Uterus (tissue), 4 donors: ENCODE results near the gene DIDO1. TPM values are rescaled to one million over a fixed set of nuclear protein-coding genes. Genes with fewer than 3 reads are reported as not detected.

Experiments
- DNase-seq, 2 donors: peaks; one replicate each; pipeline ENCODE4 v3.0.0-alpha.2; 2019 to 2020
- H3K27ac ChIP-seq, 2 donors: fragments of 200-600 bp; sonication (generic); 1 replicate in 1 of 2; 2 replicates in 1 of 2; pipeline ENCODE4 v1.5.1; 2016 to 2018
- H3K27me3 ChIP-seq, 2 donors: fragments of 200-600 bp; sonication (generic); one replicate each; pipeline ENCODE4 v1.5.1; 2018 to 2019; ENCODE audit warnings: control low read depth in 1 of 2
- H3K36me3 ChIP-seq, 2 donors: fragments of 200-600 bp; sonication (generic); one replicate each; pipeline ENCODE4 v1.5.1; 2019; ENCODE audit warnings: control low read depth in 1 of 2
- H3K4me1 ChIP-seq, 2 donors: fragments of 200-600 bp; sonication (generic); one replicate each; pipeline ENCODE4 v1.5.1; 2018 to 2019; ENCODE audit warnings: control low read depth in 1 of 2
- H3K4me3 ChIP-seq, 2 donors: fragments of 200-600 bp; sonication (generic); 1 replicate in 1 of 2; 2 replicates in 1 of 2; pipeline ENCODE4 v1.5.1; 2018 to 2019; ENCODE audit warnings: mild to moderate bottlenecking in 1 of 2
- H3K9me3 ChIP-seq, 2 donors: fragments of 200-600 bp; sonication (generic); one replicate each; pipeline ENCODE4 v1.5.1; 2019; ENCODE audit warnings: control low read depth in 1 of 2
- CTCF ChIP-seq, 4 experiments: fragments of 200-600 bp in 2 of 4; fragments of 450-650 bp in 2 of 4; sonication (generic) in 2 of 4; IDR thresholded peaks; one replicate each; pipeline ENCODE4 v1.5.1; 2016 to 2019; ENCODE audit warnings: antibody characterized with exemption in 4 of 4, mild to moderate bottlenecking in 2 of 4, moderate library complexity in 1 of 4
- POLR2A ChIP-seq, 2 donors: fragments of 450-650 bp; IDR thresholded peaks; one replicate each; pipeline ENCODE4 v1.6.1; 2016; ENCODE audit warnings: antibody characterized with exemption in 2 of 2, mild to moderate bottlenecking in 1 of 2, moderate library complexity in 1 of 2
- intact Hi-C: fragments of 100-400 bp; cut with DNase I; formaldehyde crosslinking; loops from one replicate; pipeline ENCODE4 v1.15.1; 2023; ENCODE audit warnings: low total_unique reads
- total RNA-seq, 4 donors: library from RNA; depleted of rRNA in 3 of 4; stranded (reverse); fragments of >200 nt in 3 of 4; gene quantifications; one replicate each; pipeline versions ENCODE4 v1.1.0 to v1.2.4, GENCODE V29; 2014 to 2023
- donor health status: DM: yes; HTN: yes; CAD: no.

DIDO1 gene
- total RNA-seq, 4 donors from 2014 or later: 20.9 to 92.8 (median 78.8) TPM

DNA sequence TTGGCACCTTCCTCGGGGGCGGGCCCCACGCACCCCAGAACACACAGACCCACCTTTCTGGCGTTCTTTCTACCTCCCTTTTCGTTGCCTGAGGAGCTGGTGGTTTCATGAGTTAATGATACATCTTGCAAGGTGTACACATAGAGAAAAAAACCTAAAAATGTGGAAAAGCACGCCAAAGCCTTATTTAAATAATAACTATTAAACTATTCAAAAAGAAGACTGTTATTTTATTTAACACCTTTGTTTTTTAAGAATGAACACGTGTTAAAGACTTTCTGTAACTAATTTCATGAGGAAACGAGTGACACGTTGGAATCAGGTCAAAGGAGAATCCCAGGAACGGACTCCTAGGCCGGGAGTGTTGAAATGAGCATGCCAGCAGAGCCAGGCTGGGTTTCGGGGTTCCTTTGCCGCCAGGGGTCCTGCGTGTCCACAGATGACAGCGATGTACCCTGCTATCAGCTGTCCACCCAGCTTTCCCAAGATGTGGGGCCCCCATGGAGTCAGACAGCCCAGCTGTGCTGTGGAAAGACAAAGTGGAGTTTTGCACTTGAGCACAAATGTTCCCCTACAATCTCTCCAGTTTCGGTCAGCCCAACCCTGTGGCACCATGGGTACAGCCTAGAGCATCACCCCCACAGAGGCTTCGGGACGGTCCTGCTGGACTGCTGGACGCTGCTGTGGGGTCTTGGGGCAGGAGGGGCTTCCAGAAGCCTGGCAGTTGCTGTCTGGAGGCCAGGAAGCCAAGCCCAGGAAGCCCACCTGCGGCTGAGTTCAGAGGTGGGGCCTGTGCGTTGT, 42.3 kb upstream of the DIDO1 start:
- no peak for TF ChIP-seq POLR2A (IDR thresholded peaks at IDR 0.05)
- TF ChIP-seq CTCF (IDR thresholded peaks at IDR 0.05): no peak
- Histone ChIP-seq H3K27me3 (peaks cover 4 to 16% of the 10 kb centered on the region in 2 donors), H3K4me3 (no peak overlapping the region), H3K9me3 (no peaks in the 10 kb centered on the region), H3K4me1 (no peaks in the 10 kb centered on the region), H3K36me3 (no peaks in the 10 kb centered on the region), H3K27ac (no peak overlapping the region)
- no peak for DNase-seq
- intact Hi-C loops: no loop called here

GRCh38 chr20:62967628-62968351, 41.5 kb upstream of the DIDO1 start:
- no peak for DNase-seq
- intact Hi-C loops: no loop called here
- no peaks in the 10 kb centered on the region for H3K36me3 ChIP-seq
- no peaks in the 10 kb centered on the region for H3K9me3 ChIP-seq
- H3K4me1 ChIP-seq: no peaks in the 10 kb centered on the region
- H3K27ac ChIP-seq: no peak overlapping the region
- peaks cover 2 to 8% of the 10 kb centered on the region in 2 donors for H3K27me3 ChIP-seq
- no peak overlapping the region for H3K4me3 ChIP-seq
- no peak for TF ChIP-seq POLR2A (IDR thresholded peaks at IDR 0.05)
- no peak for TF ChIP-seq CTCF (IDR thresholded peaks at IDR 0.05)

DNA sequence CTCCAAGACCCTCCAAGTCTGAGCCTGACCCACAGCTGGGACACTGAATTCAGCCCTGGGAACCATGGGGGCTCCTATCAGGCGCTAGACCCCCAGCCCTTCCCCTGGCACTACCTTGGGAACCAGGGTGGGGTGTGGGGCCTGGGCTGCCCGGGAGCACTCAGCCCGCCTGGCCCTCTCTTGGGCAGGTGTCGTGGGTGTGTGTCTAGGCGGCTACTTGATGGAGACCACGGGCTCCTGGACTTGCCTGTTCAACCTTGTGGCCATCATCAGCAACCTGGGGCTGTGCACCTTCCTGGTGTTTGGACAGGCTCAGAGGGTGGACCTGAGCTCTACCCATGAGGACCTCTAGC, 40.8 kb upstream of the DIDO1 start:
- intact Hi-C loops: no loop called here
- Histone ChIP-seq H3K9me3 (no peaks in the 10 kb centered on the region), H3K27me3 (peaks cover 0 to 6% of the 10 kb centered on the region in 2 donors), H3K36me3 (no peaks in the 10 kb centered on the region), H3K4me3 (no peak overlapping the region), H3K27ac (no peak overlapping the region), H3K4me1 (no peaks in the 10 kb centered on the region)
- DNase-seq: no peak
- no peak for TF ChIP-seq POLR2A (IDR thresholded peaks at IDR 0.05)
- no peak for TF ChIP-seq CTCF (IDR thresholded peaks at IDR 0.05)

GRCh38 chr20:62966212-62967148, 40.2 kb upstream of the DIDO1 start:
- H3K9me3 ChIP-seq: no peaks in the 10 kb centered on the region
- H3K4me3 ChIP-seq: no peak overlapping the region
- intact Hi-C loops: no loop called here
- TF ChIP-seq CTCF (IDR thresholded peaks at IDR 0.05) (no peak), POLR2A (IDR thresholded peaks at IDR 0.05) (no peak)
- H3K27me3 ChIP-seq: peaks cover 0 to 6% of the 10 kb centered on the region in 2 donors
- DNase-seq: no peak
- no peaks in the 10 kb centered on the region for H3K4me1 ChIP-seq
- no peaks in the 10 kb centered on the region for H3K36me3 ChIP-seq
- H3K27ac ChIP-seq: no peak overlapping the region
